GM12801 (cell line): ENCODE data around the gene CNOT9.

ENCODE experiments used
- TF ChIP-seq, protein P1 (sequence below): IDR thresholded peaks from one replicate; pipeline ENCODE4 v1.5.1; 2011; ENCODE audit warnings: control low read depth; ENCODE audit not compliant: insufficient read length; ENCODE audit errors: extremely low read depth

The CNOT9 gene

DNA sequence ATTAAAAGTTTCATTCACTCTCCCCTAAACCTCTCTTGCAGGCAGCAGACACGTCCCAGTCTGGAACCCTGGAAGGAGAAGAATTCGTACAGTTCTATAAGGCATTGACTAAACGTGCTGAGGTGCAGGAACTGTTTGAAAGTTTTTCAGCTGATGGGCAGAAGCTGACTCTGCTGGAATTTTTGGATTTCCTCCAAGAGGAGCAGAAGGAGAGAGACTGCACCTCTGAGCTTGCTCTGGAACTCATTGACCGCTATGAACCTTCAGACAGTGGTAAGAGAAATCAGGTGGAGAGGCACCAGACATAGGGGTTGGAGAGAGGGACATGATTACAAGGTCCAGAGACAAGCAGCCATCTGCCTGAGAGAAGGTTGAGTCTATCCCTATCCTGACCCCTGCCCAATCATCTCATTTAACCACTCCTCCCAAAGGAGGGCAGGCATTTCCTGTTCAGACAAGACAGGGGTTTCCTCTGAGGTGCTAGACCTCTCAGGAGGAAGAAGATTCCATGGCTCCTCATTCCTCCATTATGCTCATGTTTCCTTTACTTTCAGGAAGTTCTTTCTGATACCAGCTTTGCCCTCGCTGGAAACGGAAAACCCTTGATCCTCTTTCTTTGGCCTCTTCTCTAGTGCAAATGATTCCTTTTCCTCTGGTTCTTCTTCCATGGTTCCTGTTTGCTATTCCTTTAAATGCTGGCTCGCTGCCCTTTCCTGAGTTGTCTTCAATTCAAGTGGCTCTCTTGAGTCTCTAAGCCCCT, 54.1 kb downstream of the CNOT9 start:
- TF ChIP-seq, protein P1, sequence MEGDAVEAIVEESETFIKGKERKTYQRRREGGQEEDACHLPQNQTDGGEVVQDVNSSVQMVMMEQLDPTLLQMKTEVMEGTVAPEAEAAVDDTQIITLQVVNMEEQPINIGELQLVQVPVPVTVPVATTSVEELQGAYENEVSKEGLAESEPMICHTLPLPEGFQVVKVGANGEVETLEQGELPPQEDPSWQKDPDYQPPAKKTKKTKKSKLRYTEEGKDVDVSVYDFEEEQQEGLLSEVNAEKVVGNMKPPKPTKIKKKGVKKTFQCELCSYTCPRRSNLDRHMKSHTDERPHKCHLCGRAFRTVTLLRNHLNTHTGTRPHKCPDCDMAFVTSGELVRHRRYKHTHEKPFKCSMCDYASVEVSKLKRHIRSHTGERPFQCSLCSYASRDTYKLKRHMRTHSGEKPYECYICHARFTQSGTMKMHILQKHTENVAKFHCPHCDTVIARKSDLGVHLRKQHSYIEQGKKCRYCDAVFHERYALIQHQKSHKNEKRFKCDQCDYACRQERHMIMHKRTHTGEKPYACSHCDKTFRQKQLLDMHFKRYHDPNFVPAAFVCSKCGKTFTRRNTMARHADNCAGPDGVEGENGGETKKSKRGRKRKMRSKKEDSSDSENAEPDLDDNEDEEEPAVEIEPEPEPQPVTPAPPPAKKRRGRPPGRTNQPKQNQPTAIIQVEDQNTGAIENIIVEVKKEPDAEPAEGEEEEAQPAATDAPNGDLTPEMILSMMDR: no peak

DNA sequence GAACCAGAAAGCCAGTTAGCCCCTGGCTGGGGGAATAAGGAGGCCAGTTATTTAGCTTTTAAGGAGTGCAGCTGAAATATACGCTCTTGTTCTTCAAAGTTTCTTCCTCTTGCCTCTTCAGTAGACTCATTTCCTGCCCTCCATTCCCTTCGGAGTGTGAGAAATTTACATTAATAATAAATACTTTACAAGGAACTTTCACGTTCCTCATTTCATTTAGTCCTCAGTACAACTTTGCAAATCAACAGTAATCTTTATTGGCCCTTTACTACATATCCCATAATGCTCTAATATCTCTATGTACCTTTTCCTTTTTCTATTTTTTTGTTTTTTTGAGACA, 54.7 kb downstream of the CNOT9 start:
- TF ChIP-seq, protein P1: no peak

DNA sequence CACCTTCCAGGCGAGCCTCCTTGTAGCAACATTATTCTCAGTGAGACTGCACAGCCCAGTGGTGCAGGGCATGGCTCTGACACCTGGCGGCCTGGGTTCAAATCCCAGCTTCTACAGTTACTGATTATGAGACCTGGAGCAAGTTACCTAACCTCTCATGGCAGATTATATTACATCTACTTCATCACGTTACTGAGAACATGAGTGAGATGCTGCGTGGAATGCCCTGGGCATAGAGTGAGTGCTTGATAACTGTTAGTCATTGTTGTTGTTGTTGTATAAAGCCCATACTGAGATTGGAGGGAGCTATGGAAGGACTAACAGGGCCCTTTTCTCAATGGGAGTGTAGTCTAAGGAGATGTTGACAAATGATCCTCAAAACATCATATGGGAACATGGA, 57.7 kb downstream of the CNOT9 start:
- TF ChIP-seq, protein P1: no peak

DNA sequence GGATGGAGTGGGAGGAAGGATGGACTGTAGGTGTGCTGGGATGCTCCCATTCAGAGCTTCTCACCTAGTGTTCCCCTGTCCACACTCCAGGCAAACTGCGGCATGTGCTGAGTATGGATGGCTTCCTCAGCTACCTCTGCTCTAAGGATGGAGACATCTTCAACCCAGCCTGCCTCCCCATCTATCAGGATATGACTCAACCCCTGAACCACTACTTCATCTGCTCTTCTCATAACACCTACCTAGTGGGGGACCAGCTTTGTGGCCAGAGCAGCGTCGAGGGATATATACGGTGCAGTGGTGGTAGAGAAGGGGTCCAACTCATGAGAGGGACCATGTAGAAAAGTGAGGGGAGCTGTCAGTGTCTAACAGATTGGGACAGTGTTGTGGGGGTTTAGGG, 59.3 kb downstream of the CNOT9 start:
- TF ChIP-seq, protein P1: no peak

DNA sequence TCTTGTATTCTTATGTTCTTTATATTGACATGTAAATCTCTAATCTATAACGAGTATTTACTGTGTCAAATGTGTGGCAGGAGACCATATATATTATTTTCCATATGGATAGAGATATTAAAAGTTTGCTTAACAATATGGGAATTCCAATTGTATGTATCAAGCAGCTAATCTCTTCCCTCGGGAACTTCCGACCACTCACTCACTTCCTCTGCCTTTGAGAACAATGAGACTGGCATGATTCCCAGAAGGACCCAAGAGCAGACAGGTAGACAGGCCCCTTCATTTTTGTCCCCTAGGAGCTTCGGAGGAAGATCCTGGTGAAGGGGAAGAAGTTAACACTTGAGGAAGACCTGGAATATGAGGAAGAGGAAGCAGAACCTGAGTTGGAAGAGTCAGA, 63.2 kb downstream of the CNOT9 start:
- TF ChIP-seq, protein P1: no peak

DNA sequence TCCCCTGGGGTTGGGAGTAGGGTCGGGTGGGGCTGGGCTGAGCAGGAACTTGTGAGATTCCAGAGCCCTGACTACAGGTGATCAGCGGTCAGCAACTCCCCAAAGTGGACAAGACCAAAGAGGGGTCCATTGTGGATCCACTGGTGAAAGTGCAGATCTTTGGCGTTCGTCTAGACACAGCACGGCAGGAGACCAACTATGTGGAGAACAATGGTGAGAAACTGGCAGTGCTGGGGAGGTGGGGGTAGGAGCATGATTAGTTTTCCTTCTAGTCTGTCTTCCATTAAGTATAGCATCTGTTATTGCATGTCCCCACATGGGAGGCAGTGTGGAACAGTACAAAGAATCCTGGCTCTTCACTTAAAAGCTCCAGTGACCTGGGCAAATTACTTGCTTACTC, 67.1 kb downstream of the CNOT9 start:
- TF ChIP-seq, protein P1: no peak

DNA sequence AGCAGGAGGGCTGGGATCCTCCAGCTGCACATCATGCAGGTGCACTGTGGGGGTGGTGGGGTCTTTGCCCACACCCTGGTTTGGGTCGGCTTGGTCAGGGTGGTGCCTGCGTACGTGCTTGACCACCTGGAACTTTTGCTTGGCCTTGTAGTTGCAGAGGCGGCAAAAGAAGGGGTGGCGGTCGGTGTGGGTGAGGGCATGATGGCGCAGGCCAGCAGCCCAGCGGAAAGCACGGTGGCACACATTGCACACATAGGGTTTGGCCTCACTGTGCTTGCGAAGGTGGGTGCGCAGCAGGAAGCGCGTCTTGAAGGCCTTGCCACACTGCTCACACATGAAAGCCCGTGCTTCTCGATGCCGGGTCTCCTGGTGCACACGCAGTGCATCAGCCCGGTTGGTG, 69.7 kb downstream of the CNOT9 start:
- TF ChIP-seq, protein P1: no peak

DNA sequence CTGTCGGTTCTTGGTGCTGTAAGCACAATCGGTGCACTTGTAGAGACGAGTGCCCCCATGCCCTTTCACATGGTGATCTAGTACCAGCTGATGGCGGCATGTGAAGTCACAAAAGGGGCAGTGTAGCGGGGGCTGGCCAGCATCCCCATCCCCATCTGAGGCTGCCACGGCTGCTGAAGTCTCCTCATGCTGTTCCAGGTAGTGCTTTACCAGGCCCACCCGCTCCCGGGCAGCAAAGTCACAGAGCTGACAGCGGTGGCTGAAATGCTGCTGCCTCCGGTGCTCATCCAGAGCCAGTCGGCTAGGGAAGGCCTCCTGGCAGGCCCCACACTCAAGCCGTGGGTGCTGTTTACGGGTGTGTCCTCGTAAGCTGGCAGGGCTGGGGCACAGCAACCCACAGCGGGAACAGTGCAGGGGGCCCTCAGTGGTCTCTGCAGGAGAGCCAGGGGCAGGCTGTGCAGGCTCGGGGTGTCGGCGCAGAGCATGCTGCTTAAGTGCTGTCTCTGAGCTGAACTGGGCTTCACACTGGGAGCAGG, 73.5 kb downstream of the CNOT9 start:
- TF ChIP-seq, protein P1: no peak
